ENCODE data around the gene EXD3.

Gene EXD3

GRCh38 chr9:137435381-137435891 lies 12.5 kb upstream of the EXD3 start:
- DNase-seq (ENCODE audit: low read depth) = no peak
- H3K4me3 ChIP-seq (ENCODE audit: low read depth, low read length) = no peak overlapping the region

DNA sequence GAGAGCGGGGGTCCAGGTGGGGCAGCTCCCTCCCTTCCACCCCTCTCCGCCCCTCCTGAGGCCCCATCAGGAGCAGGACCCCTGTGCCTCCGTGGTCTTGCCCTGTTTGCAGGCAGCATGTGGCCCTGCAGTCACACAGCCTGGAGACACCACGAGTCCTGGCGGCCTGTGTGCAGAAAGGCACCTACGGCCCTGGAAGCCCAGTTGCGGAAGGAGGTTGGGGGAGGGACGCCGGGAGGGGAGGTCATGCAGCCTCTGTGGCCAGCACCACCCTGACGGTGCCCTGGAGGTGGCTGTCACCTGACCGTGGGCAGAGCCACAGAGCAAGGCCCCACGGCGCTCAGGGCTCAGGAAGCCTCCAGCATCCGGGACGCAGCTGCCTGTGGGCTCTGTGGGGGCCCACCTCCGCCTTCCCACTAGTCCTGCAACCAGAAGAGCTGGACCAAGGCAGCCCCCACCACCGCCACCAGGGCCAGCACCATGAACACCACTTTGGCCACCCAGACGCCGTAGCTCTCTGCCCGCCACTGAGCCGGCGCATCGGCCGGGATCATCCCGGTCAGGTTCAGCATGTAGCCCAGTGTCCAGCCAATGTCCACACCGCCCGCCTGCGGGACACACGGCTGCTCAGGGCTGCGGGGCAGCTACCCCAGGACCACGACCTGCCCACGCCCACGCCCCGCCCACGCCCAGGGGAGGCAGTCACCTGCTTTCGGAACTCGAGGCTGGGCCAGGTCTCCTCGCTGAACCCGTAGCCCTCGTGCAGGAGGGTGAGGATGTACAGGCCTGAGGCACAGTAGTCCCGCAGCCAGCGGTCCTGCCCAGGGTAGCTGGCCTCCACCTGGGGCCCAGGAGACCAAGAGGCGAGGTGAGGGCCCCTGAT lies 11.8 kb upstream of the EXD3 start:
- DNase-seq (ENCODE audit: low read depth) = no peak
- no peak overlapping the region for H3K4me3 ChIP-seq (ENCODE audit: low read depth, low read length)

GRCh38 chr9:137433916-137434431 lies 11.0 kb upstream of the EXD3 start:
- H3K4me3 ChIP-seq (ENCODE audit: low read depth, low read length) = no peak overlapping the region
- no peak for DNase-seq (ENCODE audit: low read depth)

DNA sequence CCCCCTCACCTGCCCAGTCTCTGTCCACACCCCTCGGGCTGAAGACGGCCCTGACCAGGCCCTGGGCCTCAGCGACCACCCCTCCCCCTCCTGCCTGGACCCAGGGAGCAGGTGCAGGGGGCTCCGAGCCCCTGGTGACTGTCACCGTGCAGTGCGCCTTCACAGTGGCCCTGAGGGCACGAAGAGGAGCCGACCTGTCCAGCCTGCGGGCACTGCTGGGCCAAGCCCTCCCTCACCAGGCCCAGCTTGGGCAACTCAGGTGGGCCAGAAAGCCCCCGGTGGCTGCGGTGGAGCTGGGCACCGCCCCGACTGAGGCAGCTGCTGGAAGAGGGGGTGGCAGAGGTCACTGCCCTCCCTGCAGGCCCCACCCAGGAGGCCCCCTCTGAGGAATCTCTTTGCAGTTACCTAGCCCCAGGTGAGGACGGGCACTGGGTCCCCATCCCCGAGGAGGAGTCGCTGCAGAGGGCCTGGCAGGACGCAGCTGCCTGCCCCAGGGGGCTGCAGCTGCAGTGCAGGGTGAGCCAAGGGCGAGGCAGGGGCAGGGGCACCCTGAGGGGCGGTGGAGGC lies 10.5 kb upstream of the EXD3 start:
- H3K4me3 ChIP-seq (ENCODE audit: low read depth, low read length) = no peak overlapping the region
- no peak for DNase-seq (ENCODE audit: low read depth)

DNA sequence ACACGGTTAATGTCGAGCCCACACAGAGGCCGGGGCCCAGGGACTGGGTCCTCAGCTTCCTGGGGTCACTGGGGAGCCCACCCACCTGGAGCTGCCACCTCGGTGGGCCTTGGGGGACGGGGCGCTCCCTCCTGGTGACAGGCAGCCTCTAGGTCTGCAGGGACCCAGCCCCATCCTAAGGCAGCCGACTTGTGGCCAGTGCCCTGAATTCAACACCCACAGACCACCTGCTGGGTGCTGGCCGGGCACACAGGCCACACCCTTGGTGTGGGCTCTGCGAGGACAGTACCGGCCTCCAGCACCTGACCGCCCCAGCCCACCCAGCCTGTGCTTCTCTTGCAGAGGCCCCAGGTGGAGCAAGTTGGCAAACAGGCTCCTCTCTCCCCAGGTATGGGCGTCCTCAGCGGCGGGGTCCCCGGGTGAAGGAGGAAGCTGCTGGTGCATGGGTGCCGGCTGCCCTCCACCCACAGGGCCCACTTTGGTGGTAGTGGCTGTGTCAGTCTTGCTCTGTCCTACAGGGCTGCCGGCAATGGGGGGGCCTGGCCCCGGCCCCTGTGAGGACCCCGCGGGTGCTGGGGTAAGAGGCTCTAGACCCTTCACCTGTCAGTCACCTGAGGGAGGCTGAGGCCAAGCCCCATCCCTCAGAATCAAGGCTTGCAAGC lies 9.9 kb upstream of the EXD3 start:
- no peak for DNase-seq (ENCODE audit: low read depth)
- no peak overlapping the region for H3K4me3 ChIP-seq (ENCODE audit: low read depth, low read length)

- no peak for DNase-seq (ENCODE audit: low read depth)
- no peak overlapping the region for H3K4me3 ChIP-seq (ENCODE audit: low read depth, low read length)
These were observed 8.5 kb upstream of the EXD3 start for GRCh38 chr9:137431416-137431931.

GRCh38 chr9:137430723-137431415 lies 7.9 kb upstream of the EXD3 start:
- no peak overlapping the region for H3K4me3 ChIP-seq (ENCODE audit: low read depth, low read length)
- no peak for DNase-seq (ENCODE audit: low read depth)

GRCh38 chr9:137429974-137430722 lies 7.2 kb upstream of the EXD3 start:
- H3K4me3 ChIP-seq (ENCODE audit: low read depth, low read length) = no peak overlapping the region
- DNase-seq (ENCODE audit: low read depth) = no peak

GRCh38 chr9:137429546-137429890 lies 6.6 kb upstream of the EXD3 start:
- no peak for DNase-seq (ENCODE audit: low read depth)
- H3K4me3 ChIP-seq (ENCODE audit: low read depth, low read length) = no peak overlapping the region

DNA sequence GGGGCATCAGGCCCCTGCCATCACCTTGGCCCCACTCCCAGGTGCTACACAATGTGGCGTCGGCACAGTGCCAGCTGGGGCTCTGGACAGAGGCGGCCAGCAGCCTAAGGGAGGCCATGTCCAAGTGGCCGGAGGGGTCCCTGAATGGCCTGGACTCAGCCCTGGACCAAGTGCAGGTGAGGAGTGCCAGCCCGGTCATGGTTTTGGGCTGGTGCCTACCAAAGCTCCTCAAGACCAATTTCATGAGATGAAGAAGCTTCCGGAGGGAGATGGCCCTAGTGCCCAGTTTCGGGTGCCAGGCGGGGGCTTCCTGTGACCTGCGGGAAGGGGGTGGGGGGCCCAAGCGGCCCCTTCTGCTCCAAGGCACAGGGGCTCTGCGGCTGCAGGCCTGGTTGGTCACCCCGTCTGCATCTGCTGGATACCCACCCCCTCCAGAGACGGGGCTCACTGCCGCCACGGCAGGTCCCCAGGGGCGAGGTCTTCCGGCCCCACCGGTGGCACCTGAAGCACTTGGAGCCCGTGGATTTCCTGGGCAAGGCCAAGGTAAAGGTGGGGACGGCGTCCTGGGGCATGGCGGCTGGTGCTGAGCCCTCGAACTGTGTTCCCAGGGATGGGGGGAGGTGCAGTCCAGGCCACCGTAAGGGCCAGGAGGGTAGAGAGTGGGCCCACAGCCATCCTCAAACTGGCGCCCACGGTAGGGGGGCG lies 6.0 kb upstream of the EXD3 start:
- DNase-seq (ENCODE audit: low read depth) = no peak
- no peak overlapping the region for H3K4me3 ChIP-seq (ENCODE audit: low read depth, low read length)

- no peak for DNase-seq (ENCODE audit: low read depth)
- no peak overlapping the region for H3K4me3 ChIP-seq (ENCODE audit: low read depth, low read length)
These were observed 5.3 kb upstream of the EXD3 start for GRCh38 chr9:137428311-137428630.

DNA sequence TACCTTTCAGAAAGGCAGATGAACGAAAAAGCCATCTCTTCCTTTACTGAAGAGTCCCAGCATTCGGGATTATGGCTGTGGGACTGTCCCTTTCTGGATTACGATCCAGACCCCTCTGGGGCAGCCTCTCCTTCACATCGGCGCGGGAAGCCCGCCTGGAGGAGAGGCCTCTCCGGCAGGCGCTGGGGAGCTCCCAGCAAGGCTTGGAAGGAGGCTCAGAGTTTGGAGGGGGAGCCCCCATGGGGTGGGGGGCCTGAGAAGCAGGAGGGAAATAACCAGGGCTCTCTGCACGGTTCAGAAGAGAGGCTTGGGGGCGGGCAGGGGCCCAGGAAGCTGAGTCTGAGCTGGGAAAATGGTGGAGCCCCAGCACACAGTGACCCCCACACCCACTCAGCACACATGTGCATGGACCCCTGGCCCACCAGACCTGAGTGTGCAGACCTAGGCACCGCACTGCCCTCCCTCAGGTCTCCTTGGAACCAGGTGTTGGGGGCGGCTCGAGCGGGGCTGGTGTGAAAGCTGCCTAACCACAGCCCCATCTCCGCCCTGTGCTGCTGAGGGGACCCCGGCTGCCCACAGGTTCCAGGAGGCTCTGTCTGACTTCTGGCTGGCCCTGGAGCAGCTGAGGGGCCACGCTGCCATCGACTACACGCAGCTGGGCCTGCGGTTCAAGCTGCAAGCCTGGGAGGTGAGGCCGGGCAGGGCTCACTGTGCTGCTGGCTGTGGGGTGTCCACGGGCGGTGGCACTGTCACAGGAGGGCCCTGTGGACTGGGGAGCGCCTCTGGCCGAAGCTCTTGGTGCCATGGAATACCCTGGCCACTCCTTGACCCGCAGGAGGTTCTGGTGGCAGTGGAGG lies 4.7 kb upstream of the EXD3 start:
- no peak overlapping the region for H3K4me3 ChIP-seq (ENCODE audit: low read depth, low read length)
- DNase-seq (ENCODE audit: low read depth) = no peak

GRCh38 chr9:137426018-137426681 lies 3.2 kb upstream of the EXD3 start:
- DNase-seq (ENCODE audit: low read depth) = no peak
- no peak overlapping the region for H3K4me3 ChIP-seq (ENCODE audit: low read depth, low read length)

DNA sequence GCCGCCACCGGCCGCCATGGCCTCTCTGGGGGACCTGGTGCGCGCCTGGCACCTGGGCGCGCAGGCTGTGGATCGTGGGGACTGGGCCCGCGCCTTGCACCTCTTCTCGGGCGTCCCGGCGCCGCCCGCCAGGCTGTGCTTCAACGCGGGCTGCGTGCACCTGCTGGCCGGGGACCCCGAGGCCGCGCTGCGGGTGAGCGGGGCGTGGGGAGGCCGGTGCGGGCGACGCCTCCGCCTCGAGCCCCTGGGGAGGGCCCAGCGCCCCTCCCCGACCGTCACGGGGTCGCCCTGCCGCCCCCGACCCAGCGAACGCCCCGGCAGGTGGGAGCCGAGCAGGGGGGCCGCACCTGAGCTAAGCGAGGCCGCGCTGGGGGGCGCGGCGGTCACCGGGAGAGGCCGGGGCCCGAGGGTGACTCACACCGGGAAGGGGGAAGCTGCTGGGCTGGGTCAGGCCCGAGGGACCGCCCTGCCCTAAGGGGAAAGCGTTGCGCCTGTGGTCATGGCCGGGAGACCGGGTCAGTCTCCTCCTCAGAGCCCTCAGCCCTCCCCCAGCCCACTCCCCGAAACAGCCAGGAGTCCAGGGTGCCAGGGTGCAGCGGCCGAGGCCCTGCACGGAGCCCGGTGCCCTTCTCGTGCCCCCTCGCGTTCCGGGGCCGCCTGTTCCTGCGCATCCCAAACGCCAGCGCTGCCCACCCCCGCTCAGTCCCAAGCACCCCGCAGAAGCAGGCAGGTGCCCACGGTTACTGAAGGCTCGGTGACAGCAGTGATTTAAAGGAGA lies 741 bp upstream of the EXD3 start:
- DNase-seq (ENCODE audit: low read depth) = no peak
- peak overlapping the region; percentile 79 for H3K4me3 ChIP-seq (ENCODE audit: low read depth, low read length)

DNA sequence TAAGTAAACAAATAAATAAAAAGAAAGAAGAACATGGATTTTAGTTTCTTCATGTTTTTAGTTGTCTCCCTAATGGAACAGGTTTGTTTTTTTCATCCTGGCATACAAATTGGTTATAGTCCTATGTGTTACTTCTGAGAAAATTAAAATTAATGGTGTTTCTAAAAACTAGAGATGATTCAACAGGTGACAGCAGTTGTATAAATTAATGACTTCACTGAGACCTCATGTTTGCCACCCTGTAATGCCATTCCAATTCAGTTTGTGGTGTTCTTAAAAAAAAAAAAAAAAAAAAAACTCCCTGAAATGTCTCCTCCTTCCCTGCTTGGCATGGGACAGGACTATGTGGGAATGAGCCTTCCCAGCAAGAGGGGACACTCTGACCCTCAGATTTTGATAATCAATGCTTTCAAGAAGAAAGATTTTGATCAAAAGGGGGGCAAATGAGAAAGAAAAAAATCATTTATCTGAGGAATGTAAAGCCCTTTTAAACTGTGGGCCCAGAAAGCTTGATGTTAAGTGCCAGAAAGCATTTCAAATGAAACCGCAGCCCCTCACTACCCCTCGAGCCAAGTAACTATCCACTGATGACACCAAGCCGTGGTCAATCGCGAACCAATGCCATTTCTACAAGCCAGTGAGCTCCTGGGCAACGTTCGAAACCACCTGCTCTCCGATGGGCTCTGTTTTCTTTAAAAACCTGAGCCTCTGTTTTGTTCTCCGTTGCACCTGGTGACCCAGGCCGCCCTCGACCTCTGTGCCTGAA lies 941 bp downstream of the EXD3 start:
- peak overlapping the region; percentile 79 for H3K4me3 ChIP-seq (ENCODE audit: low read depth, low read length)
- DNase-seq (ENCODE audit: low read depth) = no peak

Measured in skeletal muscle cell (primary cell).